NCI-H1092 (cell line): ENCODE data around the gene APOBEC3H.

Source experiments
- DNase-seq: peaks from one replicate; lab custom pipeline; 2025; lab: John Stamatoyannopoulos, UW

APOBEC3H gene

DNA sequence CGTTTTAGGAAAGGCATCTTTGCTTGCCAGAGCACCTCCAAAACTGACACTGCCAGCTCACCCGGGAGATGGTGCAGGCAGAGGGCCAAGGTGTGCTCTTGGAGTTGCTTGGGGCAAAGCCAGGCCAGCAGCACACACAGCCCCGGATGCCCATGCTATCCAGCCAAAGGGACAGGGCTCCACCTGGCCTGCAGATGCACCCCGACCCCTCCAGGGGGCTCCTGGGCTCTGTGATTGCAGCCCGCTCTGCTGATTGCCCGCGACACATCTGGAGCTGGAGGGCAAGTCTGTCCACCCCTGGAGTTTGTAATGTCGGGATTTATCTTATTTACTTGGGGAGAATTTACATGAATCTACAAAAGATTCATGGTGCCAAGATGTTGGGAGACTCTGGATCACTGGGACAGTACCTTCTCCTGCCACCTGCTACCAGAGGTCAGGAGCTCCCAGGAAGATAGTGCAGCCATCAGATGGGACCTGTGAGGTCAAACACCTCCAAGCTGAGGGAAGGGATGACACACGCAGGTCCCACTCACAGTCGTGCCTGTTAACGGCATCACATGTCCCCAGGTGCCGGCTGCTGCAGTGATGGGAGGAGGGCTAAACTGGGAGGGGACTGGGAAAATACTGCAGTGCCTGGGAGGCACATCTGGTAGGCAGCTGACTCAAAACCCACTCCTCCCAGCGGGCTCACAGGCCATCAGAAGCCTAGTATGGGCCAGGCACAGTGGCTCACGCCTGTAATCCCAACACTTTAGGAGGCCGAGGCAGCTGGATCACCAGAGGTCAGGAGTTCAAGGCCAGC, 38.2 kb downstream of the APOBEC3H start:
- peak; percentile 5 for DNase-seq

GRCh38 chr22:39136317-39136716, 39.3 kb downstream of the APOBEC3H start:
- no peak for DNase-seq

- DNase-seq, result no peak
Measured at GRCh38 chr22:39138357-39138997, 41.4 kb downstream of the APOBEC3H start.

DNA sequence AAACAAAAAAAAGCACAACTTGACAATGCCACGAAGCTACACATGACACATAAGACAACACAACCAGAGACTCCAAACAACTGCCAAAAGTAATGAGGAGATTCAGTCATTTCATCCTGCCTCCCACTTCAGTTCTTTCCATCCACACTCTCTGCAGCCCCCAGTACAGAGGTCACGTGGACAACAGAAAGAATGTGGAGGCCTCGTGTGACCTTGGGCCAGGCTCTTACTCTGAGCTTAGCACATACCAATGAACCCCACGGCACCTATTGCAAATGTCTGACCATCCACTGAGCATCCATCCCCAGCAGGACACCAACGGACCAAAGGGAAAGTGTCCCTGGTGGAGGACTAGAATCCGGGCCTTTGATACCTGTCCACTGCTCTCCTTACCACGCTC, 42.9 kb downstream of the APOBEC3H start:
- no peak for DNase-seq

- no peak for DNase-seq
Measured at GRCh38 chr22:39142088-39142680, 45.1 kb downstream of the APOBEC3H start.

- DNase-seq, result no peak
Measured at GRCh38 chr22:39144101-39144767, 47.2 kb downstream of the APOBEC3H start.

DNA sequence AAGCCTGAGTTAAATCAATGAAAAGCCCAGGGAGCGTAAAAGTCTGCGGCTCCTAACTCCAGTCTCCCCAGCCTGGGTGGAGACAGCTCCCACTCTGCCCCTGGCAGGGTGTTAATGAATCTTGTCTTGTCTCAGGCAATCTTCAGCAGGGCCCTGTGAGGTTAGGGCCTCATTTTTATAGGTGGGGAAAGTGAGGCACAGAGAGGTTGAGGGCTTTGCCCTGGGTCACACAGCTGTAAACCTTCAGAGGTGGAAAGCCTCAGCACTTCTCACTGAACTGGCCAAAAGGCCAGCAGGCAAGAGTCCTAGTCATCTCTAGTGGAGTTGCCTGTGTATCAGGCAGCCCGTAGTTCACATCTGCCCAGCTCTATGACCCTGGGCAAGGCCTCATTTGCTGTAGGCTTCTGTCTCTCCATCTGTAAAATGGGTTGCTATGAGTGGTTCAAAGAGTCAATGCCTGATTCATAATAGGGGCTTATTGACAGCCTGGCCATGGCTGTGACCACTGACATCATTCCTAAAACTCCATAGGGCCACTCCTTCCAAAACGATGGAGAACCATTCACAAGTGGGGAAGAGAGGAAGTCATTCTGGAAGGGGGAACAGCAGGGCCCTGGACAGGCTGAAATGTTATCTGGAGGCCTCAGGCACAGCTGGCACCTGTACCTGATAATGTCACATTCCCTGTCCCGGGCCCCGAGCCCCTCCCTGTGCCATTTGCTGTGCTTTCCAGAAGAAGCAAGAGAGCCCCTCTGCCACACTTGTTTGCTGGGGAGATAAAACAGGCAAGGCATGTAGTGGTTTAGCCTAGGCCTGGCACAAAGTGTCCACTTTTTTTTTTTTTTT, 49.4 kb downstream of the APOBEC3H start:
- DNase-seq, result no peak

DNA sequence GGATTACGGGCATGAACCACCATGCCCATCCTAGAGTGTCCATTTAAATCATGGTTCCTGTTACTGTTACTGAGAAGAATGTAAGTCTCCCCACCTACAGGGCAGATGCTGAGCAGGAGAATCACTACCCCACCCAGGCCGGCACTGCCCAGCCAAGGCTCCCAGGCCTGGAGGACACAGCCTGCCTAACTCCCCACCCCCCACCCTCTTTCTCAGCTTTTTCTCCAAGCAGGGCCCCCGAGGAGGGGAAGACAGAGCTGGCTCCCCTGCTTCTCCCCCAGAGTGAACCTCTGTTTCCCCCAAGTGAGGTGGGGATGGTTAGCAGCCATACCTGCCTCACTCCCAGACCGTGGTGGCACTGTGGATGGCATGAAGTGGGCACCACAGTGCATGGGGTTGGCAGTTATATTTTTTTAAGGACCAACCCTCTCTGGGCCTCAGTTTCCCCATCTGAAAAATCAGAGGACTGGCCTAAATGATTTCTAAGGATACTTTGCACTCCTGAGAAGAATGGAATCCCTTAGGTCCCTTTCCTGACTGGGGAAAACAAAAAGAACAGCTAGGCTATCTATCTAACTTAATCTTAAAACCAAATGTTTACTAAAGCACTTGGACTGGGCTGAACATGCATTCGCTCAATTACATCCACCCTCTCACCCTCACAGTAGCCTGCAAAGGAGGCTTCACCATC, 50.4 kb downstream of the APOBEC3H start:
- DNase-seq, result no peak

DNA sequence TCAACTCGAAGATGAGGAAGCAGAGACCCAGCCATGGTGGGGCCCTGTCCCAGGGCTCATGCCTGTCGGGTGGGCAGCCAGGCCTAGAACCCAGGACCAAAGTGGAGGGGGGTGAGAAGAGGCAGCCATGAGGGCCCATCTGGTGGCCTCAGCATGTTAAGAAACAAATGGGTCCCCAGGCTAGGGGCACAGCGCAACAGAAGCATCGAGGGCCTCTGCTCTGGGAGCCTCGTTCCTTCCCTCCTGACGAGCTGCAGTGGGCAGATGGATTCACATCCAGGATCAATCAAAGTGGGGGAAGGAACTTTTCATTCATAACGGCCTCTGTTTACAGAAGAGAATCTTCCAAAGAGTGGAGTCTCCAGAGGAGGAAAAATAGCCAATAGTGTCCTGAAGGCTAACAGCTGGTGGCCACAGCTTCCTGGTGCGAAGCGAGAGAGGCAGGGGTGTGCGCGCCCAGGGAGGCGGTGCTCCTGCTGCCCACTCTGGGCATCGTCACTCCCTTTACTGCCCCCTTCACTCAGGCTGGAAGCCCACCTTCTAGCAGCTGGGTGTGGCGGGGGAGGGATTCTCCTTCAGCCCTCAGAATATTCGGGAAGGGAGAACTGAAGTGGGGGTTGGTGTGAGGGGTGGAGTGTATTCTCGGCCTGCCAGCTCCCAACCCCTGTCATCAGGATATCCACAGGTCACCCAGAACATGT, 51.1 kb downstream of the APOBEC3H start:
- DNase-seq, result no peak

DNA sequence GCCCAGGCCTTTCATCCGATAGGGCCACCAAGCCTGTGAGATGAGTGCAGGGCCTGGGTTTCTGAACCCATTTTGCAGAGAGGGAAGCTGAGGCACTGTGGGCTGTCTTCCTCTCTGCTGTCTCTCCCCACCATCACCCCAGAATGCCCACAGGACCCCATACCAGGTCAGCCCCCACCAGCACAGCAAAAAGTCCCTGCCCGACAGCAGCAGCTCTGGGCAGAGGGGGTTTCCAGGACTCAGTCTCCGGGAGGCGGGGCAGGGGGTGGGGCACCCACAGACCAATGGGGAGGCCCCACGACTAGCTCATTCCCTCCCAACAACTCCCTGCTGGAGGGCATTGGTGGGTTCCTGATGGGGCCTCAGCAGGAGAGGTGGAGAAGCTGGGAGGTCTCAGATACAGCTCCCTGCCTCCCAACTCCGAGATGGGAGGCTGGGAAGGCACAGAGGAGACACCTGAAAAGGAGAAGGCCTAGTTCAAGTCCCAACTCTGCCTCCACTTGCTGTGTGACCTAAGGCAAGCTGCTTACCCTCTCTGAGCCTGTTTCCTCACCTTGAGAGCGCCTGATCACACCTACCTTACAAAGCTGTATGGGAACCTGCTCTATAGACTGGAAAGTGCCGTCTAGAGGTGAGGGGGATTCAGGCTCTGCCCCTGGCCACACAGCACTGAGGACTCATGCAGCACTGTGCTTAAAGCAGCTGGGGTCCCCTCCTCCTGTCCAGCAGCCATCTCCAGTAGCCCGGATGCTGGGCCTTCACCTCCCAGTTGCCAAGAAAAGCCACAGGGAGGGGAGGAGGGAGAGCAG, 51.9 kb downstream of the APOBEC3H start:
- DNase-seq, result no peak

DNA sequence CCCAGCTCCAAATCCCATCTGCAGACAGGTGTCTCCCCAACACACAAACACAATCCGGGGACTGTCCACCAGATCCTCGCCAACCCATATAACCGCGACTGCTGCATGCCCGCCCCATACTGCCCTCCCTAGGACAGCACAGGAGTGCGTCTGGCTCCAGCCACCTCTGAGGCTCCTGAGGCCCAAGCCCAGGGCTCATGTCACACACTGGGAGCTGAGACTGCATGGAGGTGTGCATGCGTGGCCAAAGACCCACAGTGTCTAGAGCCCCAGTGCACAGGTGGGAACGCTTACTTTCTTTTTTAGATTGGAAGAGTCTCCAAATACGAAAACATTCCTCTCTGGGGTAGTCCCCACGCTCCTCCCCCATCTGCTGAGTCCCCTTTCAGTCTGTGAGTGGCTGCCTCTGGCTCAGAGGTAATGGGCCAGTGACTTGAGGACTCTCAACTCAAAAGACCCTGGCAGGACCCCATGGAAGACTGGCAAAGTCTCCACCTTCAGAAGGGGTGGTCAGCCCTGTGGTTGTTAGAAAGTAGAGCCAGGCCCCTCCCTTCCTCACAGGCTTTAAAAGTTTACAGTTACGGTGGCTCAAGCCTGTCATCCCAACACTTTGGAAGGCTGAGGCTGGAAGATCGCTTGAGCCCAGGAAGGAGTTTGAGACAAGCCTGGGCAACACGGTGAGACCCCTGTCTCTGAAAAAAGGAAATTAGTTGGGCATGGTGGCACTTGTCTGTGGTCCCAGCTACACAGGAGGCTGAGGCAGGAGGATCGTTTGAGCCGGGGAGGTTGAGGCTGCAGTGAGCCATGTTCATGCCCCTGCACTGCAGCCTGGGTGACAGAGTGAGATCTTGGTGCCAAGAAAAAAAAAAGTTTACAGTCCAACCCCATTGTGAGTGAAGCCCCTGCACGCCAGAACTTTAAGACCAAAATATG, 53.1 kb downstream of the APOBEC3H start:
- DNase-seq, result no peak

DNA sequence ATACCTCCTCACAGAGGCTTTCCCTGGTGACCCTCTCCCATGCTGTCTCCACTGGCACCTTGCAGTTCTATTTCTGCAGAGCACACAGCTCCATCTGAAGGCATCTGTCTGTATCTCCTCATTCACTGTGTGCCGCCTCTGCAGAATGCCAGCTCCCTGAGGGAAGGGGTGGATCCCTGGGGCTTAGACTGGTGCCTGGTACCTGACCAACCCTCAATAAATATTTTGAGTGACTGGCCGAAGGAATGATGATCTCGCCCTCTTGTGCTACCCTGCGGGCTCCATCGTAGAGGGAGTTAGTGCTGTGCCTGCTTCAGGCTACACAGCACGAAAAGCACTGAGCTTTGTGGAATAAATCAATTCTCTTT, 53.8 kb downstream of the APOBEC3H start:
- DNase-seq, result no peak

DNA sequence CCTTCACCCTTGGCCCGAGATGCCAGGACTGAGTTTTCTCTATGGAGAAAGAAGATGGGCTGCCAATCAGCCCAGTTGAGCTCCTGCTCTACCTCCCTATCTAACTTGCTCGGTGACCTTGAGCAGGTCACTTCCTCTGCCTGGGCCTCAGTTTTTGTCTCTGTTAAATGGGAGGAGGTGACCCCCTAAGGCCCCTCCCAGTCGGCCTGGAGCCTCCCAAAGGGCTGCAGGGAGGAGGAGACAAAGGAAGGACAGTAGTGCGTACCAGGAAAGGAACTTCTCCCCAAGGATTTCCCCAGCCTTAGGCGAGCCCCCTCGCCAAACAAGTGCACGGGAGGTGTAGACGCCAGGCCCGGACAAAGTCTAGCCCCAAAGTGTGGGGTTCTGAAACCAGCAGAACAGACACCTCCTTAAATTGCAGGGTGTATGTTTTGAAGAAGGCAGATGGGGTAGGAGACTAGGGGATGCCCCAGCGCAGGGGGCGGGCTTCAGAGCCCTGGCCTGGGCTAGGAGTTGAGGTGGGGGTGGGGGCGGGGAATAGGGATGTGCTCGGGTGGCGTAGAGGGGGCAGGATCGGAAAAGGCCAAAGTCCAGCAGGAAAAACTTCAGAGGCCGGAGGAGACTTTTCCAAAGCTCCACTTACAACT, 54.4 kb downstream of the APOBEC3H start:
- DNase-seq, result no peak

GRCh38 chr22:39152024-39152510, 55.0 kb downstream of the APOBEC3H start:
- DNase-seq, result no peak

DNA sequence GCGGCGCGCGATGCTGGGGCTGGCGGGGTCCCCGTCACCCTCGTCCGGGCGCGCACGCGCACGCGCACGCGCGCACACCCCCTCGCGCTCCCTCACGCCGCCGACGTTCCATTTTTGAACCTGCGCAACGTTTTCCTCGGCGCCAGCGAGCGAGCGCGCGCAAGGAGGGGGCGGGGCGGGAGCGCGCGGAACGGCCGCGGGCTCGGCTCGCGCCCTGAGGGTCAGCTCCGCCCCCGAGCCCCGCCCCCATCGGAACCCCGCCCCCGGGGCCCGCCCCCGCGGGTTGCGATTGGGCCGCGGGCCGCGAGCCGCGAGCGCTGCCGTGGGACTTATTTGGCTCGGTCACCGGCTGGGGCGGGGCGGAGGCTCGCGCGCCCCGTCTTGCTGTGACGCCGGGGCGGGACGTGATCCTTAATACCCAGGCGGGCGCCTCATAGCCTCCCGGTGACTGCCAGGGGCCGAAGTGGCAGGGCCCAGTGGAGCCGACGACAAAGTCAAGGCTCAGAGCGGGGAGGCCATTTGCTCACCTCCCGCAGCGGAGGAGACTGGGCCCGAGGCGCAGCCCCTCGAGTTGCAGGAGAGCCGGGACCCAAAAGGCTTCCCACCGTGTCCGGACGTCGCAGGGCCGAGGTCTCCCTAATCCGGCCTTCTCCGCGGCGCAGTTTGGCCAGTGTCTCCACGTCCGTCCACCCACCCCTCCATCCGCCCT, 55.6 kb downstream of the APOBEC3H start, which contains the start of gene CBX7:
Gene CBX7 (minus strand): TSS at position 170 of the 709 bp plus-strand sequence. CDS start 236 bp downstream, outside the sequence.
- DNase-seq, result peak; percentile 69

- DNase-seq, result no peak
Measured at GRCh38 chr22:39153220-39153717, 56.2 kb downstream of the APOBEC3H start.
